A549 (cell line): ENCODE measurements around the gene WNT2. TPM values are rescaled to one million over a fixed set of nuclear protein-coding genes. Genes with fewer than 3 reads are reported as not detected.

ENCODE experiments used
- ATAC-seq, 2 experiments: fragments of 200-7000 bp in 1 of 2; fragments of >200 bp in 1 of 2; cut with Nextera tagmentation in 1 of 2; cut with Tn5 transposase in 1 of 2; 3 replicates each; pipeline versions ENCODE4 v1.8.0 to v1.9.1; 2018 to 2020; ENCODE audit warnings: mild to moderate bottlenecking in 1 of 2, moderate library complexity in 1 of 2
- CTCF ChIA-PET: fragments of 300-600 bp; sonication (Branson Sonifier 250); formaldehyde crosslinking; extraction: SDS; loops from one replicate; lab custom pipeline; 2021; ENCODE audit warnings: antibody characterized with exemption, inconsistent platforms; lab: Yijun Ruan, JAX
- POLR2A ChIA-PET: fragments of 350-600 bp; formaldehyde crosslinking; extraction: SDS; loops from one replicate; lab custom pipeline; 2021; ENCODE audit warnings: antibody characterized with exemption, inconsistent platforms; lab: Yijun Ruan, JAX
- DNase-seq, 2 experiments: peaks; one replicate each; pipeline versions ENCODE4 v3.0.0 to v3.0.0-alpha.2; 2011 to 2016; ENCODE audit warnings: low read depth in 1 of 2, low spot score in 1 of 2
- FAIRE-seq: peaks from 2 replicates; lab custom pipeline; 2011; peaks lifted over from hg19 to GRCh38; lab: Jason Lieb, UNC
- H3K27ac ChIP-seq, 2 experiments: fragments of >200 bp; sonication (Bioruptor Twin); formaldehyde crosslinking; 3 replicates each; pipeline ENCODE4 v1.5.1; 2016 to 2017
- H3K4me1 ChIP-seq: fragments of >200 bp; sonication (Bioruptor Twin); formaldehyde crosslinking; 3 replicates; pipeline ENCODE4 v1.6.1; 2016
- H3K4me2 ChIP-seq: fragments of >200 bp; sonication (Bioruptor Twin); formaldehyde crosslinking; 3 replicates; pipeline ENCODE4 v1.6.1; 2016
- H3K4me3 ChIP-seq: fragments of >200 bp; sonication (Bioruptor Twin); formaldehyde crosslinking; 3 replicates; pipeline ENCODE4 v1.5.1; 2016
- H3K9me3 ChIP-seq: fragments of >200 bp; sonication (Bioruptor Twin); formaldehyde crosslinking; 3 replicates; pipeline ENCODE4 v1.6.1; 2016
- CBX2 ChIP-seq: fragments of 200-600 bp; sonication (generic); IDR thresholded peaks from 2 replicates; pipeline ENCODE4 v1.6.1; 2016; ENCODE audit warnings: low read depth, mild to moderate bottlenecking, borderline replicate concordance
- EHMT2 ChIP-seq: fragments of 200-600 bp; sonication (generic); IDR thresholded peaks from 2 replicates; pipeline ENCODE4 v1.6.1; 2016; ENCODE audit warnings: antibody characterized with exemption, low read depth, mild to moderate bottlenecking, moderate library complexity
- EP300 ChIP-seq, 2 experiments: fragments of >200 bp; sonication (Bioruptor Twin); formaldehyde crosslinking; IDR thresholded peaks; 2 replicates in 1 of 2; 3 replicates in 1 of 2; pipeline ENCODE4 v1.6.1; 2016 to 2017
- ESRRA ChIP-seq: fragments of 150-350 bp; IDR thresholded peaks from 2 replicates; pipeline ENCODE4 v1.6.1; 2014; ENCODE audit warnings: mild to moderate bottlenecking, low read length, borderline replicate concordance
- FOXS1 ChIP-seq: fragments of 250-450 bp; sonication (Bioruptor Pico); IDR thresholded peaks from 2 replicates; pipeline ENCODE4 v1.5.0; 2020; ENCODE audit warnings: mild to moderate bottlenecking, moderate library complexity
- HOXA7 ChIP-seq: fragments of 250-450 bp; sonication (Bioruptor Pico); IDR thresholded peaks from 2 replicates; pipeline ENCODE4 v1.5.0; 2020; ENCODE audit warnings: mild to moderate bottlenecking, moderate library complexity
- KDM1A ChIP-seq: fragments of 200-600 bp; sonication (generic); IDR thresholded peaks from 2 replicates; pipeline ENCODE4 v1.6.1; 2016; ENCODE audit warnings: low read depth, mild to moderate bottlenecking
- MAFK ChIP-seq: fragments of 450-650 bp; IDR thresholded peaks from 2 replicates; pipeline ENCODE4 v1.6.1; 2014; ENCODE audit not compliant: partially characterized antibody
- POLR2AphosphoS2 ChIP-seq: conservative IDR thresholded peaks from 2 replicates; pipeline ENCODE4 v1.6.1; 2012; ENCODE audit warnings: low read length, improper control_type of control experiment, inconsistent platforms
- RARB ChIP-seq: fragments of 250-450 bp; sonication (Bioruptor Pico); IDR thresholded peaks from 2 replicates; pipeline ENCODE4 v1.8.0; 2021; ENCODE audit warnings: mild to moderate bottlenecking, moderate library complexity
- RCOR1 ChIP-seq: fragments of 150-350 bp; IDR thresholded peaks from 2 replicates; pipeline ENCODE4 v1.6.1; 2014; ENCODE audit warnings: antibody characterized with exemption, low read length, low read depth
- RNF2 ChIP-seq: fragments of 200-600 bp; sonication (generic); IDR thresholded peaks from 2 replicates; pipeline ENCODE4 v1.6.1; 2016; ENCODE audit warnings: low read depth, mild to moderate bottlenecking, antibody characterized with exemption, moderate library complexity, borderline replicate concordance
- SMC3 ChIP-seq: fragments of >200 bp; sonication (Bioruptor Twin); formaldehyde crosslinking; IDR thresholded peaks from 3 replicates; pipeline ENCODE4 v1.6.1; 2018; ENCODE audit warnings: inconsistent platforms
- TFCP2L1 ChIP-seq: fragments of 250-450 bp; sonication (Bioruptor Pico); IDR thresholded peaks from 2 replicates; pipeline ENCODE4 v1.5.0; 2021; ENCODE audit warnings: mild to moderate bottlenecking
- ZFP36 ChIP-seq: fragments of 450-650 bp; IDR thresholded peaks from 2 replicates; pipeline ENCODE4 v1.6.1; 2014; ENCODE audit warnings: borderline replicate concordance; ENCODE audit not compliant: partially characterized antibody
- ZSCAN20 ChIP-seq: fragments of 250-450 bp; sonication (Bioruptor Pico); IDR thresholded peaks from 2 replicates; pipeline ENCODE4 v1.8.0; 2022; ENCODE audit warnings: mild to moderate bottlenecking, moderate library complexity
- WGBS: methylation state at CpG from one replicate; pipeline ENCODE4 v1.1.6; 2017; ENCODE audit errors: missing lambda C conversion rate; 5-methylcytosine and 5-hydroxymethylcytosine counted together
- polyA plus RNA-seq, 4 experiments: library from polyadenylated mRNA; depleted of rRNA in 3 of 4; stranded (reverse); fragments of >200 nt; fragmentation: RNase III in 1 of 4; extraction: RNeasy Plus Mini Kit Qiagen cat#74134 plus additional on column Dnase treatment in 1 of 4; gene quantifications; 2 replicates in 3 of 4; 3 replicates in 1 of 4; pipeline ENCODE4 v1.2.3, GENCODE V29; 2011 to 2017
- TF ChIP-seq, protein P1 (sequence below): fragments of 450-650 bp; IDR thresholded peaks from 2 replicates; pipeline ENCODE4 v1.6.1; 2014; ENCODE audit warnings: antibody characterized with exemption
- TF ChIP-seq, protein P2 (sequence below): fragments of >200 bp; sonication (Bioruptor Twin); formaldehyde crosslinking; IDR thresholded peaks from 3 replicates; pipeline ENCODE4 v1.6.1; 2016
- TF ChIP-seq, protein P3 (sequence below): fragments of 250-450 bp; sonication (Bioruptor Pico); IDR thresholded peaks from 2 replicates; pipeline ENCODE4 v1.5.0; 2020; ENCODE audit warnings: low read depth, mild to moderate bottlenecking, moderate library complexity
- TF ChIP-seq, protein P4 (sequence below): IDR thresholded peaks from 2 replicates; pipeline ENCODE4 v1.6.1; 2012; ENCODE audit warnings: low read depth, borderline replicate concordance

Gene WNT2
- polyA plus RNA-seq, 2 of the 4 experiments (the other 2 are of a cell fraction): not detected

DNA sequence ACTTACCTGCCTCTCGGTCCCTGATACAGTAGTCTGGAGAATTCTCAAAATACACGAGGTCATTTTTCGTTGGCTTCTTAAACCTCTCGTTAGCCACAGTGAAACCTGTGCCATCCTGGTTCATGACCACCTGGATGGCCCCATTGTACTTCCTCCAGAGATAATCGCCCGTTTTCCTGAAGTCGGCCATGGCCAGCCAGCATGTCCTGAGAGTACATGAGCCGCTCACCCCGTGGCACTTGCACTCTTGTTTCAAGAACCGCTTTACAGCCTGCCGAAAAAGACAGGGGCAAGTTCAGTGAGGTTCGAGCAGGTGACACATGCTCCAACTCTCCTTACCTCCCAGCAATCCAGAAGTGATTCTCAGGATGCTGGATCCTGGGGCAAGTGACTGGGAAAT lies 25.3 kb downstream of the WNT2 start:
- DNase-seq: no peak
- no peak for FAIRE-seq
- POLR2A ChIA-PET: no interaction called here

DNA sequence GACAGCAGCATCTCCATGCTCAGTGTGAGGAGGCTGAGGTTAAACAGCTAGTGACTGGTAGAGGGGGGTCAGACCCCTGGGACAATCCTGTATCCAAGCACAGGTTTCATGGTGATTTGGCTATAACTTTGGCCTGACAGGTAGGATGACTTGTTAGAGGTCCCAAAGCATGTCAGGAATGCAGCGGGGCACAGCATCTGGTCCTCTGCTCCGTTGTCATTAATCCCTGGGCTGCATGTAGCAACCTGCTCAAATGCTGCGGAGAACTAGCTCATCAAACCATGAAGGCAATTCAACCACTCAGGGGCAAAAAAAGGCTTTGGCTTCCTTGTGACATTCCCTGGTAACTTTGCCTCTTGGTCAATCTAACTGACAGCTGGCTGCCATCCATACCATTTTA lies 26.8 kb downstream of the WNT2 start:
- DNase-seq (no peak), FAIRE-seq (no peak), ATAC-seq (no peak)
- ChIA-PET CTCF (interaction anchor here (1.1 to 1.6 kb wide), 2 partner anchors 13 to 18 kb away, joined by 3 read pairs; no protein-coding TSS in a partner anchor), POLR2A (no interaction called here)
- H3K9me3 ChIP-seq: no peaks in the 10 kb centered on the region
- WGBS: 50% methylated on average over 3 of the region's 3 CpGs
- no peaks in the 10 kb centered on the region for H3K4me1 ChIP-seq
- H3K27ac ChIP-seq: no peak overlapping the region
- H3K4me3 ChIP-seq: no peak overlapping the region
- H3K4me2 ChIP-seq: no peak overlapping the region
- TF ChIP-seq TFCP2L1 (CRISPR knock-in tag): no peak

More for the DNA sequence above, 25.3 kb downstream of the WNT2 start:
- no peak overlapping the region for H3K4me2 ChIP-seq
- H3K27ac ChIP-seq: no peak overlapping the region
- no peak overlapping the region for H3K4me3 ChIP-seq
- CTCF ChIA-PET: interaction anchor here (1.4 to 1.6 kb wide), 2 partner anchors 12 to 14 kb away, joined by 3 read pairs; no protein-coding TSS in a partner anchor
- H3K9me3 ChIP-seq: no peaks in the 10 kb centered on the region
- ATAC-seq: no peak
- 54% methylated on average over 11 of the region's 12 CpGs for WGBS
- no peaks in the 10 kb centered on the region for H3K4me1 ChIP-seq
- TF ChIP-seq ZFP36: no peak
- no peak for TF ChIP-seq FOXS1
- no peak for TF ChIP-seq HOXA7 (CRISPR knock-in tag)
- no peak for TF ChIP-seq ZSCAN20
- TF ChIP-seq EHMT2: no peak
- no peak for TF ChIP-seq CBX2
- TF ChIP-seq MAFK: no peak
- TF ChIP-seq SMC3: no peak
- TF ChIP-seq RARB (CRISPR knock-in tag): no peak

DNA sequence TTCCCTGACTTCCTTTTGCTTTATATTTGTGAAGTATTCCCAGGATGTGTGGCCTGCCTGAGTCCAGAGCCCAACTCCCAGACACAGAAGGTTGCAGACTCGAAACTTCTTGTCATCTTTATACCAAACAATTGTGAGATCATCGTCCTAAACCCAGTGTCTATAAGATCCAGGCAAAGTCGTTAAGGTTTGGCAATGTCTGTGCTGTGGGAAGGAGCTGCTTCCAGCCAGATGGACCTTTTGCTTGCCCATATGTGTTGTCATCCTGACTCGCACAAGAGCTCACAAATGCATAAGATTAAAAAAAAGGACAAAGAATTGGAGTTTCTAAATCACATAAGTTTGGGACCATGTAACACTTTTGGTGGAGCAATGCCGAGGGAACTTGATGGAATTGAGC lies 37.0 kb downstream of the WNT2 start:
- DNase-seq: no peak
- H3K4me3 ChIP-seq: no peak overlapping the region
- no peak for ATAC-seq
- FAIRE-seq: no peak
- H3K4me1 ChIP-seq: no peaks in the 10 kb centered on the region
- H3K27ac ChIP-seq: no peak overlapping the region
- ChIA-PET POLR2A (no interaction called here), CTCF (no interaction called here)
- TF ChIP-seq RNF2 (no peak), POLR2AphosphoS2 (no peak), RCOR1 (no peak), SMC3 (no peak), HOXA7 (CRISPR knock-in tag) (no peak), ESRRA (no peak), EP300 (IDR thresholded peaks at IDR 0.05) (no peak), KDM1A (no peak)
- TF ChIP-seq, protein P1, sequence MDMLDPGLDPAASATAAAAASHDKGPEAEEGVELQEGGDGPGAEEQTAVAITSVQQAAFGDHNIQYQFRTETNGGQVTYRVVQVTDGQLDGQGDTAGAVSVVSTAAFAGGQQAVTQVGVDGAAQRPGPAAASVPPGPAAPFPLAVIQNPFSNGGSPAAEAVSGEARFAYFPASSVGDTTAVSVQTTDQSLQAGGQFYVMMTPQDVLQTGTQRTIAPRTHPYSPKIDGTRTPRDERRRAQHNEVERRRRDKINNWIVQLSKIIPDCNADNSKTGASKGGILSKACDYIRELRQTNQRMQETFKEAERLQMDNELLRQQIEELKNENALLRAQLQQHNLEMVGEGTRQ: no peak
- TF ChIP-seq, protein P2, sequence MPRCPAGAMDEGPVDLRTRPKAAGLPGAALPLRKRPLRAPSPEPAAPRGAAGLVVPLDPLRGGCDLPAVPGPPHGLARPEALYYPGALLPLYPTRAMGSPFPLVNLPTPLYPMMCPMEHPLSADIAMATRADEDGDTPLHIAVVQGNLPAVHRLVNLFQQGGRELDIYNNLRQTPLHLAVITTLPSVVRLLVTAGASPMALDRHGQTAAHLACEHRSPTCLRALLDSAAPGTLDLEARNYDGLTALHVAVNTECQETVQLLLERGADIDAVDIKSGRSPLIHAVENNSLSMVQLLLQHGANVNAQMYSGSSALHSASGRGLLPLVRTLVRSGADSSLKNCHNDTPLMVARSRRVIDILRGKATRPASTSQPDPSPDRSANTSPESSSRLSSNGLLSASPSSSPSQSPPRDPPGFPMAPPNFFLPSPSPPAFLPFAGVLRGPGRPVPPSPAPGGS: no peak
- TF ChIP-seq, protein P3, sequence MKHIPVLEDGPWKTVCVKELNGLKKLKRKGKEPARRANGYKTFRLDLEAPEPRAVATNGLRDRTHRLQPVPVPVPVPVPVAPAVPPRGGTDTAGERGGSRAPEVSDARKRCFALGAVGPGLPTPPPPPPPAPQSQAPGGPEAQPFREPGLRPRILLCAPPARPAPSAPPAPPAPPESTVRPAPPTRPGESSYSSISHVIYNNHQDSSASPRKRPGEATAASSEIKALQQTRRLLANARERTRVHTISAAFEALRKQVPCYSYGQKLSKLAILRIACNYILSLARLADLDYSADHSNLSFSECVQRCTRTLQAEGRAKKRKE (CRISPR knock-in tag): no peak
- TF ChIP-seq, protein P4, sequence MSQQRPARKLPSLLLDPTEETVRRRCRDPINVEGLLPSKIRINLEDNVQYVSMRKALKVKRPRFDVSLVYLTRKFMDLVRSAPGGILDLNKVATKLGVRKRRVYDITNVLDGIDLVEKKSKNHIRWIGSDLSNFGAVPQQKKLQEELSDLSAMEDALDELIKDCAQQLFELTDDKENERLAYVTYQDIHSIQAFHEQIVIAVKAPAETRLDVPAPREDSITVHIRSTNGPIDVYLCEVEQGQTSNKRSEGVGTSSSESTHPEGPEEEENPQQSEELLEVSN: no peak
- no peak overlapping the region for H3K4me2 ChIP-seq
- WGBS: 46% methylated on average over 5 of the region's 5 CpGs
- no peaks in the 10 kb centered on the region for H3K9me3 ChIP-seq
